Measurements from ENCODE around the gene C17orf113.
A peak's percentile ranks its signal among the peaks of the same experiment; 100 is the strongest.

DNA sequence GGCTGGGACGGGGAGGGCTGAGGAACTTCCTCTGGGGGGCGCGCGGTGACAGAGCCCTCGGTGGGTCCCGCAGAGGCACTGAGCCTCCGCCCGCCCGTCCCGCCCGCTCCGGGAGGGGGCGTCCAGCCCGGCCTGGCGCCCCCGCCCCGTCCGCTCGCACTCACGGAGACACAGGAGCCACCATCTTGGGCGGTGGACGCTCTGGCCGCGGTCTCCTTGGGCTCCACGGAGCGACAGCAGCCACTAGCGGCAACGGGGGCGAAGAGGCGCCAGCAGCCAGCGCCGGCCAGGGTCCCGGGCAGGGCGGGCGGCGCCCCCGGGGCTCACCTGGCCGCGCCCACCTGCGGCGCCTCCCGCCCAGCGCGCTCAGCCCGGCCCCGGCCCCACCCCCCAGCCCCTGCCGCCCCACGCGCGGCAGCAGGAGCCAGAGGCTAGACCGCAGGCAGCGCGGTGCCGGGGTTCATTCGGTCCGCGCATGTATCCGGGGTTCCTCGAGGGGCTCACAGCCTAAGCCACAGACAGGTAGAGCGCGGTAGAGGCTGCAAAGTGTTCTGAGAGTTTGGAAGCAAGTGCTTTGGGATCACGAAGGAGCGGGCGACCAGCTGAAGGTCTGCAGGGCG, at the start of gene C17orf113:
- TF ChIP-seq, protein P1, sequence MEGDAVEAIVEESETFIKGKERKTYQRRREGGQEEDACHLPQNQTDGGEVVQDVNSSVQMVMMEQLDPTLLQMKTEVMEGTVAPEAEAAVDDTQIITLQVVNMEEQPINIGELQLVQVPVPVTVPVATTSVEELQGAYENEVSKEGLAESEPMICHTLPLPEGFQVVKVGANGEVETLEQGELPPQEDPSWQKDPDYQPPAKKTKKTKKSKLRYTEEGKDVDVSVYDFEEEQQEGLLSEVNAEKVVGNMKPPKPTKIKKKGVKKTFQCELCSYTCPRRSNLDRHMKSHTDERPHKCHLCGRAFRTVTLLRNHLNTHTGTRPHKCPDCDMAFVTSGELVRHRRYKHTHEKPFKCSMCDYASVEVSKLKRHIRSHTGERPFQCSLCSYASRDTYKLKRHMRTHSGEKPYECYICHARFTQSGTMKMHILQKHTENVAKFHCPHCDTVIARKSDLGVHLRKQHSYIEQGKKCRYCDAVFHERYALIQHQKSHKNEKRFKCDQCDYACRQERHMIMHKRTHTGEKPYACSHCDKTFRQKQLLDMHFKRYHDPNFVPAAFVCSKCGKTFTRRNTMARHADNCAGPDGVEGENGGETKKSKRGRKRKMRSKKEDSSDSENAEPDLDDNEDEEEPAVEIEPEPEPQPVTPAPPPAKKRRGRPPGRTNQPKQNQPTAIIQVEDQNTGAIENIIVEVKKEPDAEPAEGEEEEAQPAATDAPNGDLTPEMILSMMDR (IDR thresholded peaks at IDR 0.05), result peak in 1 of 2 donors; percentile 30
- TF ChIP-seq POLR2A (IDR thresholded peaks at IDR 0.05), result no peak
- TF ChIP-seq POLR2AphosphoS5 (IDR thresholded peaks at IDR 0.05), result no peak
- no peak for TF ChIP-seq EP300 (IDR thresholded peaks at IDR 0.05)

Measured in suprapubic skin (tissue), 4 donors.